Mesenchymal stem cell (in vitro differentiated cells and primary cell): Measurements from ENCODE around the gene HHLA2.

Experiments
- DNase-seq: peaks from one replicate; pipeline ENCODE4 v3.0.0-alpha.2; 2013
- H2AFZ ChIP-seq: one replicate; pipeline ENCODE4 v1.6.1; 2013; ENCODE audit warnings: low read depth, mild to moderate bottlenecking, control low read depth, inconsistent platforms, low read length, moderate library complexity
- H2AK5ac ChIP-seq: 2 replicates; pipeline ENCODE4 v1.6.1; 2013; ENCODE audit warnings: low read length, moderate library complexity, mild to moderate bottlenecking, inconsistent platforms; ENCODE audit not compliant: severe bottlenecking
- H2BK120ac ChIP-seq: one replicate; pipeline ENCODE4 v1.6.1; 2013; ENCODE audit warnings: low read depth, mild to moderate bottlenecking, inconsistent platforms, low read length, moderate library complexity
- H2BK12ac ChIP-seq, 2 experiments: one replicate each; pipeline ENCODE4 v1.6.1; 2013; ENCODE audit warnings: inconsistent platforms in 2 of 2, low read length in 2 of 2, mild to moderate bottlenecking in 2 of 2, moderate library complexity in 2 of 2, control low read depth in 1 of 2
- H2BK15ac ChIP-seq: one replicate; pipeline ENCODE4 v1.6.1; 2013; ENCODE audit warnings: mild to moderate bottlenecking, low read depth, inconsistent platforms; ENCODE audit not compliant: poor library complexity, severe bottlenecking
- H2BK5ac ChIP-seq: 2 replicates; pipeline ENCODE4 v1.6.1; 2013; ENCODE audit warnings: low read depth, mild to moderate bottlenecking, low read length, control low read depth, inconsistent platforms; ENCODE audit not compliant: poor library complexity, severe bottlenecking
- H3K14ac ChIP-seq, 2 experiments: one replicate each; pipeline ENCODE4 v1.6.1; 2013; ENCODE audit warnings: inconsistent platforms in 2 of 2, low read length in 2 of 2, control low read depth in 1 of 2, mild to moderate bottlenecking in 1 of 2, moderate library complexity in 1 of 2
- H3K18ac ChIP-seq, 2 experiments: one replicate each; pipeline ENCODE4 v1.6.1; 2013; ENCODE audit warnings: inconsistent platforms in 2 of 2, low read length in 2 of 2, control low read depth in 1 of 2, low read depth in 1 of 2, mild to moderate bottlenecking in 1 of 2
- H3K23ac ChIP-seq, 2 experiments: one replicate each; pipeline ENCODE4 v1.6.1; 2013; ENCODE audit warnings: inconsistent platforms in 2 of 2, low read length in 2 of 2, mild to moderate bottlenecking in 2 of 2, moderate library complexity in 2 of 2, control low read depth in 1 of 2
- H3K27ac ChIP-seq: 2 replicates; pipeline ENCODE4 v1.5.1; 2013; ENCODE audit warnings: mild to moderate bottlenecking, moderate library complexity, low read length, control low read depth, inconsistent platforms; ENCODE audit not compliant: poor library complexity, severe bottlenecking
- H3K27me3 ChIP-seq, 2 experiments: 2 replicates each; pipeline versions ENCODE4 v1.6.1 to v1.7.0; 2013; ENCODE audit warnings: low read length in 2 of 2, mild to moderate bottlenecking in 2 of 2, moderate library complexity in 2 of 2, control low read depth in 1 of 2, inconsistent platforms in 1 of 2; ENCODE audit not compliant: control insufficient read depth in 1 of 2, insufficient read depth in 1 of 2
- H3K36me3 ChIP-seq, 2 experiments: 2 replicates each; pipeline versions ENCODE4 v1.6.1 to v1.7.0; 2013; ENCODE audit warnings: low read length in 2 of 2, control low read depth in 1 of 2, inconsistent platforms in 1 of 2, low read depth in 1 of 2, mild to moderate bottlenecking in 1 of 2; ENCODE audit not compliant: insufficient read depth in 2 of 2, control insufficient read depth in 1 of 2
- H3K4ac ChIP-seq, 2 experiments: one replicate each; pipeline ENCODE4 v1.6.1; 2013; ENCODE audit warnings: inconsistent platforms in 2 of 2, low read length in 2 of 2, mild to moderate bottlenecking in 2 of 2, moderate library complexity in 2 of 2, control low read depth in 1 of 2, low read depth in 1 of 2
- H3K4me1 ChIP-seq: 2 replicates; pipeline ENCODE4 v1.6.1; 2013; ENCODE audit warnings: low read depth, low read length, control low read depth; ENCODE audit not compliant: control insufficient read depth, insufficient read depth
- H3K4me2 ChIP-seq: 2 replicates; pipeline ENCODE4 v1.6.1; 2013; ENCODE audit warnings: low read length, mild to moderate bottlenecking, inconsistent platforms; ENCODE audit not compliant: poor library complexity, severe bottlenecking
- H3K4me3 ChIP-seq, 2 experiments: 2 replicates each; pipeline versions ENCODE4 v1.5.1 to v1.7.0; 2013; ENCODE audit warnings: low read length in 2 of 2, mild to moderate bottlenecking in 2 of 2, control low read depth in 1 of 2, low read depth in 1 of 2; ENCODE audit not compliant: insufficient read depth in 1 of 2
- H3K79me1 ChIP-seq: replicated peaks from 2 replicates; pipeline ENCODE4 v1.6.1; 2013; ENCODE audit warnings: mild to moderate bottlenecking, control low read depth, low read length, inconsistent platforms; ENCODE audit not compliant: poor library complexity, severe bottlenecking
- H3K9ac ChIP-seq: 2 replicates; pipeline ENCODE4 v1.7.0; 2013; ENCODE audit warnings: mild to moderate bottlenecking, low read length, moderate library complexity
- H3K9me3 ChIP-seq: 2 replicates; pipeline ENCODE4 v1.7.0; 2013; ENCODE audit warnings: mild to moderate bottlenecking, low read length; ENCODE audit not compliant: control insufficient read depth
- H4K8ac ChIP-seq: one replicate; pipeline ENCODE4 v1.6.1; 2013; ENCODE audit warnings: inconsistent platforms, mild to moderate bottlenecking, low read length, moderate library complexity
- H4K91ac ChIP-seq: one replicate; pipeline ENCODE4 v1.6.1; 2013; ENCODE audit warnings: mild to moderate bottlenecking, low read length, inconsistent platforms
- WGBS: methylation state at CpG from one replicate; pipeline ENCODE4 v1.1.7; 2013; ENCODE audit warnings: mixed read lengths; 5-methylcytosine and 5-hydroxymethylcytosine counted together

Gene HHLA2

GRCh38 chr3:108416111-108416869 is 119.9 kb downstream of the HHLA2 start:
- WGBS: 95% methylated on average over 3 of the region's 4 CpGs
- H3K4me2 ChIP-seq: no peak overlapping the region

DNA sequence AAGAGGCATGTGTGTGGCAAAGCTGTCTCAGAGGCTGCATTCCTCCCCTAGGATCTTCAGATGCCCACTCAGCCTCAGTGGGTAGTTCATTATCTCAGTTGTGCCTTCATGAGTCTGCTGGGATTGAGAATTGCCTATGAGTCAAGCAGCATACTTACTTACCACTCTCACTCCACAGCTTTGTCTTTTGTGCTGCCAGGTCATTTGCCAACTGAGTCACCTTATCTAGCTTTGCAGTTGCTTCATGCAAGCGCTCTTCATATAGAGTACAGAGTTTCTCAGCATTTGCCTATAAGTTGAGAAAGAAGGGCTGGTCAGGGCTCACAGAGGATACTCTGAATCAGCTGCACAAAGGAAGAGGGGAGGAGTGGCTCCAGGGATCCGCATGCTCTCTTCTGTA is 124.6 kb downstream of the HHLA2 start:
- Histone ChIP-seq H4K8ac (no peak overlapping the region), H3K27ac (no peak overlapping the region), H3K4me1 (no peaks in the 10 kb centered on the region), H2AFZ (no peak overlapping the region), H3K14ac (no peak overlapping the region), H3K9ac (no peak overlapping the region), H2BK5ac (no peak overlapping the region), H2BK120ac (no peak overlapping the region), H3K79me1 (no peaks in the 10 kb centered on the region), H3K36me3 (no peaks in the 10 kb centered on the region), H3K4ac (no peak overlapping the region), H2BK15ac (no peak overlapping the region), H4K91ac (no peak overlapping the region), H3K18ac (no peak overlapping the region), H2AK5ac (no peak overlapping the region), H2BK12ac (no peak overlapping the region), H3K4me3 (no peak overlapping the region), H3K4me2 (no peak overlapping the region), H3K23ac (no peak overlapping the region), H3K27me3 (no peaks in the 10 kb centered on the region), H3K9me3 (no peaks in the 10 kb centered on the region)
- DNase-seq: peak; percentile 12
- WGBS: 100% methylated on average over 2 of the region's 2 CpGs

More at GRCh38 chr3:108416111-108416869, 119.9 kb downstream of the HHLA2 start:
- H3K27ac ChIP-seq: no peak overlapping the region
- H3K9me3 ChIP-seq: no peaks in the 10 kb centered on the region
- no peaks in the 10 kb centered on the region for H3K79me1 ChIP-seq
- no peaks in the 10 kb centered on the region for H3K36me3 ChIP-seq
- no peak overlapping the region for H2BK12ac ChIP-seq
- H3K18ac ChIP-seq: no peak overlapping the region
- H2AFZ ChIP-seq: no peak overlapping the region
- DNase-seq: no peak
- H3K9ac ChIP-seq: peak overlapping the region; percentile 49
- H2AK5ac ChIP-seq: no peak overlapping the region
- H2BK120ac ChIP-seq: no peak overlapping the region
- no peak overlapping the region for H3K4ac ChIP-seq
- H3K27me3 ChIP-seq: no peaks in the 10 kb centered on the region
- no peak overlapping the region for H4K8ac ChIP-seq
- no peak overlapping the region for H2BK15ac ChIP-seq
- H3K14ac ChIP-seq: no peak overlapping the region
- no peaks in the 10 kb centered on the region for H3K4me1 ChIP-seq
- no peak overlapping the region for H3K4me3 ChIP-seq
- H4K91ac ChIP-seq: no peak overlapping the region
- no peak overlapping the region for H2BK5ac ChIP-seq
- H3K23ac ChIP-seq: no peak overlapping the region
